Vagina (tissue), 2 donors: Measurements from ENCODE around the gene SLC29A1.

Source experiments
- CTCF ChIP-seq, 3 experiments: fragments of 450-650 bp in 2 of 3; fragments of 200-600 bp in 1 of 3; sonication (generic) in 1 of 3; IDR thresholded peaks; one replicate each; pipeline ENCODE4 v1.5.1; 2017 to 2019; ENCODE audit warnings: antibody characterized with exemption in 3 of 3, mild to moderate bottlenecking in 2 of 3, moderate library complexity in 2 of 3
- POLR2A ChIP-seq, 2 donors: fragments of 450-650 bp; IDR thresholded peaks; one replicate each; pipeline ENCODE4 v1.6.1; 2017; ENCODE audit warnings: antibody characterized with exemption in 2 of 2, mild to moderate bottlenecking in 2 of 2, moderate library complexity in 2 of 2

GRCh38 chr6:44249082-44249748, 25.8 kb downstream of the SLC29A1 start:
- TF ChIP-seq CTCF (IDR thresholded peaks at IDR 0.05) (no peak), POLR2A (IDR thresholded peaks at IDR 0.05) (no peak)
